Mucosa of stomach (tissue), 1 donor: ENCODE results near the gene PDE4B.

Source experiments
- H3K27me3 ChIP-seq: one replicate; pipeline ENCODE4 v1.7.0; 2013; ENCODE audit warnings: mild to moderate bottlenecking, low read length; ENCODE audit not compliant: control insufficient read depth, insufficient read depth
- H3K36me3 ChIP-seq: one replicate; pipeline ENCODE4 v1.7.0; 2013; ENCODE audit warnings: low read length; ENCODE audit not compliant: control insufficient read depth, insufficient read depth
- H3K4me1 ChIP-seq: one replicate; pipeline ENCODE4 v1.7.0; 2013; ENCODE audit warnings: mild to moderate bottlenecking, low read length; ENCODE audit not compliant: control insufficient read depth, insufficient read depth
- H3K4me3 ChIP-seq: one replicate; pipeline ENCODE4 v1.7.0; 2013; ENCODE audit warnings: low read length
- H3K9ac ChIP-seq: one replicate; pipeline ENCODE4 v1.7.0; 2013; ENCODE audit warnings: mild to moderate bottlenecking, low read length, moderate library complexity
- H3K9me3 ChIP-seq: one replicate; pipeline ENCODE4 v1.7.0; 2013; ENCODE audit warnings: mild to moderate bottlenecking, low read length, moderate library complexity; ENCODE audit not compliant: control insufficient read depth
- donor health status: Pancreatic carcinoma.

PDE4B gene

DNA sequence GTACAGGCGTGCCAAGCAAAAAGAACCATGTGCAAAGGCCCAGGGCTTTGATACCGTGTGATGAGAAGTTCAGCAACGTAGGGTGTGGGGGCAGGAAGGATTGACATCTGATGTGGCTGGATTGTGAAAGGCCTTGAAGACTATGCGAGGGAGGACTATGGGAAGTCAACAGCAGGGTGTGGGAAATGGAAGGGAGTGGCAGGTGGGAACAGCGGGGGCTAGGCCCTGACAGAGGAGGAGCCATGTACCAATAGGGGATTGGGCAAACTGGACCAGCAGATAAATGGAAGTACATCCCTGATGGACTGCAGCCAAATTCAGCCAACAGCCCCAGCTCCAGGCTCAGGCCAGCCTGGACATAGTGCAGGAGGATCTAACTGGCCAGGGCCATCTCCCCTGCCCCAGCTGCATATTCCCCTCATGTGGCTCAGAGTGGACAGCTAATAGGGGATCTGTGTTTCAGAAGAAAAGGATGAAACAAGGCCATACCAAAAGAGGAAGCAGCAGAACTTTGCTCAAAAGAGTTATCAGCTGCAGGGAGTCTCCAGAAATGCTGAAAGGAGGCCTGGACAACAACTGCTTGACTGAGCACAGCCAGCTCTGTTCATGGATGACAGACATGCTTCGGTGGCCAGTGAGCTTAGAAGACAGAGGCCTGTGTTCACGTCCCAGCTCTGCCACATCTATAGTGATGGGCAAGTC, 601.0 kb downstream of the PDE4B start:
- Histone ChIP-seq H3K9me3 (no peaks in the 10 kb centered on the region), H3K9ac (no peak overlapping the region), H3K4me1 (no peaks in the 10 kb centered on the region), H3K36me3 (no peaks in the 10 kb centered on the region), H3K27me3 (no peaks in the 10 kb centered on the region), H3K4me3 (no peak overlapping the region)

GRCh38 chr1:66394603-66395002, 601.9 kb downstream of the PDE4B start:
- no peak overlapping the region for H3K9ac ChIP-seq
- H3K27me3 ChIP-seq = no peaks in the 10 kb centered on the region
- H3K36me3 ChIP-seq = no peaks in the 10 kb centered on the region
- H3K4me1 ChIP-seq = no peaks in the 10 kb centered on the region
- H3K4me3 ChIP-seq = no peak overlapping the region
- no peaks in the 10 kb centered on the region for H3K9me3 ChIP-seq

GRCh38 chr1:66395202-66396061, 602.7 kb downstream of the PDE4B start:
- H3K9ac ChIP-seq = no peak overlapping the region
- H3K9me3 ChIP-seq = no peaks in the 10 kb centered on the region
- H3K27me3 ChIP-seq = no peaks in the 10 kb centered on the region
- no peak overlapping the region for H3K4me3 ChIP-seq
- H3K4me1 ChIP-seq = no peaks in the 10 kb centered on the region
- H3K36me3 ChIP-seq = no peaks in the 10 kb centered on the region

DNA sequence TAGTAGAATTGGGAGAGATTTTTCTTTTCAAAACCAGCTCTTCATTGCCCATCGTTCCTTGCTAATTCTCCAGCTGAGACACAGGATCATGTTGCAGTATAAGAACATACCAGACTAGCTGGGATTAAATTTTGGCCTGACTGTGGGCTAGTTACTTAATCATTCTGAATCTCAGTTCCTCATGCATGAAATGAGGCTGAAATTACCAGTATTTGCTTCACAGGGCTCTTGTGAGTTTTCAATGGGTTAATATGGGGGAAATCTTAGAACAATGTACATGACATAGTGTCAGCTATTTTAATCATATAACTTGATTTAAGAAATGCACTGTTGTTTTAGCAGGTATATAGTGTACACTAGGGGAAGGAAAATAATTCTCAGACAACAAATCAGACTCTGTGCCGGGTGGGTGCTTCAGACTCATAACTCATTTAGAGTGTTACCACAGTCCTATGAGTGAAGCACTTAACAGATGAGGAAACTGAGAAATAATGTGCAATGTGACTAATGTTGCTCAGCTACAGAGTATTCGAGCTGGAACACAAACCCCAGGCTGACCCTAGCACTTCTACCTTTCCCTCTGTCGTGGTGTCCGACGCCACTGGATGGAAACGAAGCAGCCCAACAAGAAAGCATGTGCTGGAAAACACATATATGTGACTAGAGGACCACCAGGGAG, 603.7 kb downstream of the PDE4B start:
- H3K9ac ChIP-seq = no peak overlapping the region
- no peaks in the 10 kb centered on the region for H3K4me1 ChIP-seq
- no peak overlapping the region for H3K4me3 ChIP-seq
- no peaks in the 10 kb centered on the region for H3K9me3 ChIP-seq
- no peaks in the 10 kb centered on the region for H3K36me3 ChIP-seq
- no peaks in the 10 kb centered on the region for H3K27me3 ChIP-seq

- no peak overlapping the region for H3K9ac ChIP-seq
- H3K4me1 ChIP-seq = no peaks in the 10 kb centered on the region
- H3K9me3 ChIP-seq = no peaks in the 10 kb centered on the region
- no peak overlapping the region for H3K4me3 ChIP-seq
- no peaks in the 10 kb centered on the region for H3K36me3 ChIP-seq
- H3K27me3 ChIP-seq = no peaks in the 10 kb centered on the region
Measured at GRCh38 chr1:66397192-66397591, 604.5 kb downstream of the PDE4B start.

- Histone ChIP-seq H3K9me3 (no peaks in the 10 kb centered on the region), H3K4me3 (no peak overlapping the region), H3K4me1 (no peaks in the 10 kb centered on the region), H3K36me3 (no peaks in the 10 kb centered on the region), H3K27me3 (no peaks in the 10 kb centered on the region), H3K9ac (no peak overlapping the region)
Measured at GRCh38 chr1:66399888-66400529, 607.3 kb downstream of the PDE4B start.

- H3K36me3 ChIP-seq = no peaks in the 10 kb centered on the region
- H3K4me1 ChIP-seq = no peaks in the 10 kb centered on the region
- no peak overlapping the region for H3K4me3 ChIP-seq
- H3K9ac ChIP-seq = no peak overlapping the region
- H3K27me3 ChIP-seq = no peaks in the 10 kb centered on the region
- no peaks in the 10 kb centered on the region for H3K9me3 ChIP-seq
Measured at GRCh38 chr1:66400660-66401059, 608.0 kb downstream of the PDE4B start.

- H3K9ac ChIP-seq = no peak overlapping the region
- H3K4me1 ChIP-seq = no peaks in the 10 kb centered on the region
- no peaks in the 10 kb centered on the region for H3K36me3 ChIP-seq
- H3K9me3 ChIP-seq = no peaks in the 10 kb centered on the region
- no peak overlapping the region for H3K4me3 ChIP-seq
- H3K27me3 ChIP-seq = no peaks in the 10 kb centered on the region
Measured at GRCh38 chr1:66401244-66401643, 608.5 kb downstream of the PDE4B start.

GRCh38 chr1:66402194-66402593, 609.5 kb downstream of the PDE4B start:
- no peak overlapping the region for H3K4me3 ChIP-seq
- no peaks in the 10 kb centered on the region for H3K27me3 ChIP-seq
- H3K9ac ChIP-seq = no peak overlapping the region
- H3K36me3 ChIP-seq = no peaks in the 10 kb centered on the region
- H3K9me3 ChIP-seq = no peaks in the 10 kb centered on the region
- no peaks in the 10 kb centered on the region for H3K4me1 ChIP-seq

GRCh38 chr1:66403007-66403731, 610.5 kb downstream of the PDE4B start:
- Histone ChIP-seq H3K36me3 (no peaks in the 10 kb centered on the region), H3K9me3 (no peaks in the 10 kb centered on the region), H3K4me3 (no peak overlapping the region), H3K4me1 (no peaks in the 10 kb centered on the region), H3K9ac (no peak overlapping the region), H3K27me3 (no peaks in the 10 kb centered on the region)

GRCh38 chr1:66405061-66405460, 612.4 kb downstream of the PDE4B start:
- H3K36me3 ChIP-seq = no peaks in the 10 kb centered on the region
- H3K9ac ChIP-seq = no peak overlapping the region
- no peaks in the 10 kb centered on the region for H3K4me1 ChIP-seq
- no peaks in the 10 kb centered on the region for H3K27me3 ChIP-seq
- no peak overlapping the region for H3K4me3 ChIP-seq
- no peaks in the 10 kb centered on the region for H3K9me3 ChIP-seq
